Panc1 (cell line): Measurements from ENCODE around the gene CLEC14A.

Experiments
- CTCF ChIP-seq: fragments of 450-650 bp; IDR thresholded peaks from 2 replicates; pipeline ENCODE4 v1.5.1; 2017; ENCODE audit warnings: mild to moderate bottlenecking
- POLR2AphosphoS5 ChIP-seq: IDR thresholded peaks from 2 replicates; pipeline ENCODE4 v1.6.1; 2012; ENCODE audit warnings: mild to moderate bottlenecking, low read depth, low read length, moderate library complexity
- REST ChIP-seq, 2 experiments: IDR thresholded peaks; 2 replicates each; pipeline ENCODE4 v1.6.1; 2011 to 2012; ENCODE audit warnings: low read depth in 2 of 2, control low read depth in 1 of 2, low read length in 1 of 2, mild to moderate bottlenecking in 1 of 2, moderate library complexity in 1 of 2; ENCODE audit not compliant: insufficient read depth in 1 of 2

- TF ChIP-seq CTCF (no peak), POLR2AphosphoS5 (no peak), REST (IDR thresholded peaks at IDR 0.05; ENCODE audit: insufficient read depth in 1 of 2, low read depth in 2 of 2, low read length in 1 of 2) (no peak)
Observed at GRCh38 chr14:38256533-38256840, 594 bp upstream of the CLEC14A start.
